ENCODE measurements around the gene FSD1.
"Not testable (repeated sequence)": the region's sequence is repeated elsewhere in the genome, so short reads cannot be mapped to it uniquely, and the experiment has no call there.

The FSD1 gene

DNA sequence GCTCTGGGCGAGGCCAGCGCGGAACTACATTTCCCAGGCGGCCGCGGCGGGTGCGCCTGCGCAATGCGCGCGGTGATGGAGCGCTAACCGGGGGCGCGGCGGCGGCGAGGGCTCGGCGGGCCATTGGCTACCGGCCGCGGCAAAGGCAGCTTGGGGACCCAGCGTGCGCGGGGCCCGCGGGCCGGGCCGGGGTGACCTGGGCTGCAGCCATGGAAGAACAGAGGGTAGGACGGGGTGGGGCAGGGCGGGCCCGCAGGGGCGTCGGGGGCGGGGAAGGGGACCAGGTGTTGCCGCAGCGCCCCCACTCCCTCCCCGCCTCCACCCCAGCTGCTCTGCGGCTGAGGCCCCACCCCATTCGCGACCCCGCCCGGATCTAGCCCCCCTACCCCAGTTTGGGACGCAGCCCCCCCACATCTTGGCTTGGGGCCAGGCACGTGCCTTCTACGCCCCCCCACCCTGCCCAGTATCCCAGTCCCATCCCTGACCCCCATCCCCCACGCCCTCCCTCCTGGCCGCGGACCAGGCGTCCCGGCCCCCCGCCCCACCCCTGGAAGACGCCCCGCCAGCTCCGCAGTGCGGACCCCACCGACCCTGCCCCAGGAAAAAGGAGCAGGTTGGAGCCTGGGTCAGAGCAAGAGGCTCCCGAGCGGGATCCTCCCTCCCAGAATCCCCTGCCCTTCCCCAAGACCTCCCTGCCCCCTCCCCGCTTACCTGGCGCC lies at the start of gene FSD1:
Gene FSD1, plus strand, starts transcription at position 61 of the 719 bp plus-strand sequence. Its CDS starts 149 bp downstream, at position 210.
- no peak for TF ChIP-seq ZNF274 (IDR thresholded peaks at IDR 0.05; ENCODE audit: low read depth, low read length)
- H3K4me3 ChIP-seq (ENCODE audit: low read length) = no peak within 1 kb of the TSS

DNA sequence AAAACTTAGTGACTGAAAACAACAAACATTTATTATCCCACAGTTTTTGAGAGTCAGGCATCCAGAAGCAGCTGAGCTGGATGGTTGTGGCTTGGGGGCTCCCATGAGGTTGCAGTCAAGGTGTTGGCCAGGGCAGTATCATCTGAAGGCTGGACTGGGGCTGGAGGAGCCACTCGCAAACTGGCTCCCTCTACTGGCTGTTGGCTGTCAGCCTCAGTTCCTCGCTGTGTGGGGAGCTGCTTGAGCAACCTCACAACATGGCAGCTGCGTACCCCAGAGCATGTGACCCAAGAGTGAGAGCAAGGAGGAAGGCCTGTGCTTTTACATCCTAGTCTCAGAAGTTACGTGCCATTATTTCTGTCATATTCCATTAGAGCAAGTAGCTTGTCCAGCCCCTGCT lies 47.8 kb upstream of the FSD1 start:
- TF ChIP-seq ZNF274 (IDR thresholded peaks at IDR 0.05; ENCODE audit: low read depth, low read length) = no peak
- no peak overlapping the region for H3K4me3 ChIP-seq (ENCODE audit: low read length)

DNA sequence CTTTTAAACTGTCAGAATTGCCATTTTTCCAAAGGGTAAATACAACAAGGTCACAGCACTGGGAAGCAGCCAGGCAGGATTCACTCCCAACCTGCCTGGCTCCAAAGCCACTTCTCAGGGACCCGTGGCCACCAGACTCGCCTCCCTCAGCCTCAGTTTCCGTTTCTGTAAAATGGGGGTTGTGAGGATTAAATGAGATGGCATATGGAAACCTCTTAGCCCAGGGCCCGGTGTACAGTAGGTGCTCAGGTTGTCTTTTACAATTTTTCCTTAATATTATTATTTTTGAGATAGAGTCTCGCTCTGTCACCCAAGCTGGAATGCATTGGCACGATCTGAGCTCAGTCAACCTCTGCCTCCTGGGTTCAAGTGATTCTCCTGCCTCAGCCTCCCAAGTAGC lies 47.4 kb upstream of the FSD1 start:
- no peak overlapping the region for H3K4me3 ChIP-seq (ENCODE audit: low read length)
- TF ChIP-seq ZNF274 (IDR thresholded peaks at IDR 0.05; ENCODE audit: low read depth, low read length) = no peak

DNA sequence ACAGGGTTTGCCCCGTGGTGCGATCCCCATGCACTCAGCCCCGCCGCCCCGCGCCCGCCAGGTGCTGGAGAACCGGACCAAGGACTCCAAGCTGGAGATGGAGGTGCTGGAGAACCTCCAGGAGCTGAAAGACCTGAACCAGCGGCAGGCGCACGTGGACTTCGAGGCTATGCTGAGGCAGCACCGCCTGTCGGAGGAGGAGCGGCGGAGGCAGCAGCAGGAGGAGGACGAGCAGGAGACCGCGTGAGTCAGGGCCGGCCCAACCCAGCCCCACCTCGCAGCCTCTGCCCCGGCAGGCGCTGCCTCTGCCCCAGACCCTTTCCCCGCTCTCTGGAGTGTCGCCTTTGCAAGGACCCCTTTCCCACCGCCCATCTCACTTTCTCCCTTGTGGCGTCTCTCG lies 46.2 kb upstream of the FSD1 start:
- H3K4me3 ChIP-seq (ENCODE audit: low read length) = no peak overlapping the region
- TF ChIP-seq ZNF274 (IDR thresholded peaks at IDR 0.05; ENCODE audit: low read depth, low read length) = no peak

DNA sequence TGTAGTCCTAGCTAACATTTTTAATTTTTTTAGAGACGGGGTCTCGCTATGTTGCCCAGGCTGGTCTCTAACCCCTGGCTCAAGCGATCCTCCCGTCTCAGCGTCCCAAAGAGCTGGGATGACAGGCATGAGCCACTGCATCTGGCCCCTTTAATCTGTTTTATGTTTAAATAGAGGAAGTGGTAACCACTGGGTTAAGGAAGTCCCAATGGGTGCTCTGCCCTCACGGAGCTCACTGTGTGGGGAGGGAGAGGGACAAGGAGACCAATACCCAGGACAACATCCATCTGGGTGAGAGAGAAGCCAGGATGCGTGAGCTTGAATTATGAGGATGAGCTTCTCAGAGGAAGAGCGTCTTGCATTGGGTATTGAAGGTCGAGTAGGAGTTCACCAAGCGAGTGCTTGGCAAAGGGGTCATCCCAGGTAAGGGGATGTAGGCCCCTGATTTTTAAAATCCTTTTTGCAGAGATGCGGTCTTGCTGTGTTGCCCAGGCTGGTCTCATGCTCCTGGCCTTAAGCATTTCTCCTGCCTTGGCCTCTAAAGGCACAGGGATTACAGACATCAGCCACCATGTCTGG lies 43.7 kb upstream of the FSD1 start:
- H3K4me3 ChIP-seq (ENCODE audit: low read length) = no peak overlapping the region
- TF ChIP-seq ZNF274 (IDR thresholded peaks at IDR 0.05; ENCODE audit: low read depth, low read length) = no peak

DNA sequence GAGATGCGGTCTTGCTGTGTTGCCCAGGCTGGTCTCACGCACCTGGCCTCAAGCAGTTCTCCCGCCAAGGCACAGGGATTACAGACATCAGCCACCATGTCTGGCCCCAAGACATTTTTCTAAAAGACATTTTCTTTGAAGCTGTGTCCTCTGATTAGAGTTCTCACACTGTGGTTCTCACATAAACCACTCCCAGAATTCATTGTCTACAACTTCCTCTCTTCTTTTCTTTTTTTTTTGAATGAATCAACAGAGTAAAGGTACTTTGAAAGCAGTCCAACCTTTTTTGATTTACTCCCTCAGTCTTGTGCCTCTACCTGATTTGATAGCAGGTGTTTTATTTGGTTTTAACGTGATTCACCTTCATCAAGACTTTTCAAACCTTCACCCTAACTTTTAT lies 39.6 kb upstream of the FSD1 start:
- no peak for TF ChIP-seq ZNF274 (IDR thresholded peaks at IDR 0.05; ENCODE audit: low read depth, low read length)
- H3K4me3 ChIP-seq (ENCODE audit: low read length) = no peak overlapping the region

DNA sequence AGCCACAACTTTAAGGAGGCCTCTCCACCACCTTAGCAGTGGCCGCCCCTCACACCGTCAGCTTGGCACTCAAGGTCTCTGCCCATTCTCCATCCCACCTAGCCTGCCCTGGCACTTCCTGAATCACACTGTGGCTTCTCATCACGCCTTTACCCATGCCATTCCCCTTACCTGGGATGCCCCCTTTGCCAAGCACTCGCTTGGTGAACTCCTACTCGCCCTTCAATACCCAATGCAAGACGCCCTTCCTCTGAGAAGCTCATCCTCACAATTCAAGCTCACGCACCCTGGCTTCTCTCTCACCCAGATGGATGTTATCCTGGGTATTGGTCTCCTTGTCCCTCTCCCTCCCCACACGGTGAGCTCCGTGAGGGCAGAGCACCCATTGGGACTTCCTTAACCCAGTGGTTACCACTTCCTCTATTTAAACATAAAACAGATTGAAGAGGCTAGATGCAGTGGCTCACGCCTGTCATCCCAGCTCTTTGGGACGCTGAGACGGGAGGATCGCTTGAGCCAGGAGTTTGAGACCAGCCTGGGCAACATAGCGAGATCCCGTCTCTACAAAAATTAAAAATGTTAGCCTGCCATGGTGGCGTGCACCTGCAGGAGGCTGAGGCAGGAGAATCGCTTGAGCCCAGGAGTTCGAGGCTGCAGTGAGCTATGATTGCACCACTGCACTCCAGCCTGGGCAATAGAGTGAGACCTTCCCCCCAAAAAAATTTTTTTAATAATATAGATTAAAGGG lies 38.0 kb upstream of the FSD1 start:
- no peak overlapping the region for H3K4me3 ChIP-seq (ENCODE audit: low read length)
- TF ChIP-seq ZNF274 (IDR thresholded peaks at IDR 0.05; ENCODE audit: low read depth, low read length) = no peak

DNA sequence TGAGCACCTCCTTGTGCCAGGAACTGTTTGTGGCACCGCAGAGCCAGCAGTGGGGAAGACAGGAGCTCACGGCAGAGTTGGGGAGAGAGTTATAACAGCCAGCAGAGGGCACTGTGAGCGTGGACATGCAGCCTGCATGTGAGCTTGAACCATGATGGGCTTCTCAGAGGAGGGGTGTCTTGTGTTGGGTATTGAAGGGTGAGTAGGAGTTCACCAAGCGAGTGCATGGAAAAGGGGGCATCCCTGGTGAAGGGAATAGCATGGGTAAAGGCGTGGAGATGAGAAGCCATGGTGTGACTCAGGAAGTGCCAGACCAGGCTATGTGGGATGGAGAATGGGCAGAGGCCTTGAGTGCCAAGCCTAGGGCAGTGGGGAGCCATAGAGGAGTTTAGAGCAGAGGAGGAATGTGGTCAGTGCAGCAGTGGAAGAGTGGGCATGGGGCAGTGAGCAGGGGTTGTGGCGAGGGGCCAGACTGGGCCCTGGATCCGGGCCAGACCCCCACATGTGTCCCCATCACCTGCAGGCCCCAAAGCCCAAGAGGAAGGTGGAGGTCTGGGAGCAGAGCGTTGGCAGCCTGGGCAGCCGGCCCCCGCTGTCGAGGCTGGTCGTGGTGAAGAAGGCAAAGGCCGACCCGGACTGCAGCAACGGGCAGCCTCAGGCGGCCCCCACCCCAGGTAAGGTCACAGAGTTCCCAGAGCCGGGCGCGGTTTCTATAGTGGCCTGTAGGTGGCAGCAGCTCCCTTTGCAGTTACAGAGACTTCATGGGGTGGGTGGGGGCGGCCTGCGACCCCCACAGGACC lies 37.1 kb upstream of the FSD1 start:
- TF ChIP-seq ZNF274 (IDR thresholded peaks at IDR 0.05; ENCODE audit: low read depth, low read length) = no peak
- H3K4me3 ChIP-seq (ENCODE audit: low read length) = no peak overlapping the region

DNA sequence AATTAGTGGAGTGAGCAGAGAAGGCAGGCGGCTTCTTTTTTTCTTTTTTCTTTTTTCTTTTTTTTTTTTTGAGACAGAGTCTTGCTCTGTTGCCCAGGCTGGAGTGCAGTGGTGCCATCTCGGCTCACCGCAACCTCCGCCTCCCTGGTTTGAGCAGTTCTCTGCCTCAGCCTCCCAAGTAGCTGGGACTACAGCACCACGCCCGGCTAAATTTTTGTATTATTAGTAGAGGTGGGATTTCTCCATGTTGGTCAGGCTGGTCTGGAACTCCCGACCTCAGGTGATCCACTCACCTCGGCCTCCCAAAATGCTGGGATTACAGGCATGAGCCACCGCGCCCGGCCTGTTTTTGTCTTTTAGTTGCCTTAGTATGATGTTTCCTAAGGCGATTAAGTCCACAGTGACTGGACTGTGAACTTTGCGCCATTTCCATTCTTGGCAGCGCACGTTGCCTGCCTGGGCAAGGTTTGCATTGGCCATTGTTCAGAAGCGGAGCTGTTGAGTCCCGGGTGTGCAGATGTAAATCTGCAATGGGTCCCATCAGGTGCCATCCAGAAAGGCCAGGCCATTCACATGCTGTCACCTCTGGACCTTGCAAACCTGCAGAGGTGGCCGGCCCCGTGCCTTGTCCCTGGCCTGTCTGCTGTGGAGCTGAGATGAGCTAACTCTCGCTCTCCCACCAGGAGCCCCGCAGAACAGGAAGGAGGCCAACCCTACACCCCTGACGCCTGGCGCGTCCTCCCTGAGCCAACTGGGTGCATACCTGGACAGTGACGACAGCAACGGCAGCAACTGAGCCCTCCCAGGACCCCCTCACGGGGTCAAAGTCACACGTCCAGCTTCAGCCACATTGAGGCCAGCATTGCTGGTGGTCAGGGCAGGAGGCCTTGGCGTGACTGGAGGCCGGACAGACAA lies 36.2 kb upstream of the FSD1 start:
- H3K4me3 ChIP-seq (ENCODE audit: low read length) = no peak overlapping the region
- no peak for TF ChIP-seq ZNF274 (IDR thresholded peaks at IDR 0.05; ENCODE audit: low read depth, low read length)

DNA sequence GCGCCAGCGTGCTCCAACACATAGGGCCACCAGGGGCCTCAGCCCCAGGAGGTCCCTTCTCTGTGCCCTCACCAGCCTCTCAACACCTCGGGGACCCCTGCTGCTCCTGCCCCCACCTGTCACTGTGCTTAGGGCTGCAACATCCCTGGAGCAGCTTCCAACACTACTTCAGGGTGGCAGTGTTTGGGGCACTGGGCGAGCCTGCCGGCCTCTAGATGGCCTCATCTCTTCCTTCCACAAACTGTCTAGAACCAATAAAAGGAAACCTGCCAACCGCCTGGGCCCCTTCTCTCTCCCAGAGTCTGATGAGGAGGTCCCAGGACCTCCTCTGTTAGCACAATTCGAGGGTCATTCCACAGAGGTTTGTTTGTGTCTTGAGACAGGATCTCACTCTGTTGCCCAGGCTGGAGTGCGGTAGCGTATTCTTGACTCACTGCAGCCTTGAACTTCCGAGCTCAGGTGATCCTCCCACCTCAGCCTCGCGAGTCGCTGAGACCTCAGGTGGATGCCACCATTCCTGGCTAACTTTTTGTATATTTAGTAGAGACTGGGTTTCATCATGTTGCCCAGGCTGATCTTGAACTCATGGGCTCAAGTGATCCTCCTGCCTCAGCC lies 35.5 kb upstream of the FSD1 start:
- H3K4me3 ChIP-seq (ENCODE audit: low read length) = no peak overlapping the region
- TF ChIP-seq ZNF274 (IDR thresholded peaks at IDR 0.05; ENCODE audit: low read depth, low read length) = no peak

DNA sequence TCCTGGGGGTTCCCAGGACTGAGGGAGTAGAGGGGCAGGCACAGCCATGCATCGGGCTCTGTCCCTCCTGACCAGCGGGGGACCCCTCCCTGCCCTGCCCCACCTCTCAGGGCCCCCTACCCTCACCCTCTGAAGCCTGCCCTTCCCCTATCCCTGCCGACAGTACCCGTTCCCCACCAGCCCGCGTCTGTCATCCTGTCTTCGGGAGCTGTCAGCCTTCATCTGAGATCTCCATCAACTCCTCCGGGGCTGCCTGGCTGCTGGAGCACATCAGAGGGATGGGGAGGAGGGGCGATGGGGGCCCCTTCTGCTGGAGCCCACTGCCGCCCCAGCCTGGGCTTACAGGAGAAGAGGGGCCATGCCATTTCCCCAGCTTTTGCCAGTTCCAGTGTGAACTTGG lies 31.5 kb upstream of the FSD1 start:
- no peak for TF ChIP-seq ZNF274 (IDR thresholded peaks at IDR 0.05; ENCODE audit: low read depth, low read length)
- no peak overlapping the region for H3K4me3 ChIP-seq (ENCODE audit: low read length)

DNA sequence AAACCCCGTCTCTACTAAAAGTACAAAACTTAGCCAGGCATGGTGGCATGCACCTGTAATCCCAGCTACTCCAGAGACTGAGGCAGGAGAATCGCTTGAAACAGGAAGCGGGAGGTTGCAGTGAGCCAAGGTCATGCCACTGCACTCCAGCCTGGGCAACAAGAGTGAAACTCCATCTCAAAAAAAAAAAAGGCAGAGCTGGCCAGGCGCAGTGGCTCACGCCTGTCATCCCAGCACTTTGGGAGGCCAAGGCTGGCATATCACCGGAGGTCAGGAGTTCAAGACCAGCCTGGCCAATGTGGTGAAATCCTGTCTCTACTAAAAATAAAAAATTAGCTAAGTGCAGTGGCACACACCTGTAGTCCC lies 30.1 kb upstream of the FSD1 start:
- H3K4me3 ChIP-seq (ENCODE audit: low read length) = not testable (repeated sequence)

DNA sequence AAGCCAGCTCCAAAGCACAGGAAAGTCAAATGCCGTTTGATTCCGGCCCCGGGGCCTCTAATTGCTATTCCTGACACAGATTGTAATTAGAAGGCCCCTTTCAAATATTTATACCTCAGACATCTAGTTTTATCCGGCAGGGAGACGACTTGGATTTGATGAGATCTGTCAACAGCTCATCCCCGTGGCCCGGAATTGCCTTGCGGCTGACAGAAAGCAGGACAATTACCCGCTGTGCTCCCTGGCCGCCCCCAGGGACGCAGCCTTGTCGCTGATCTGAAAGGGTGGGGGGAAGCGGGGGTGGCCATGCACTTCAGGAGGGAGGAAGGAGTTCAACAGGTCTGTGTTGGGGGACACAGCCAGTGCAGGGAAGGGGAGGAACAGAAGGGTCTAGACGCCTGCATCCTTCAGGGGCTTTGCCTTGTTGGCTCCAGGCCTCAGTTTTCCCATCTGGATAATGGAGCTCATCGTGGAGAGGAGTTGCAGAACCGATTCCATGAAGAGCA lies 27.2 kb upstream of the FSD1 start:
- no peak for TF ChIP-seq ZNF274 (IDR thresholded peaks at IDR 0.05; ENCODE audit: low read depth, low read length)
- H3K4me3 ChIP-seq (ENCODE audit: low read length) = no peak overlapping the region
